HepG2 (cell line): ENCODE data around the gene MFSD6. TPM values are rescaled to one million over a fixed set of nuclear protein-coding genes. Genes with fewer than 3 reads are reported as not detected.
A peak's percentile ranks its signal among the peaks of the same experiment; 100 is the strongest.

Experiments used
- FOXA1 ChIP-seq, 2 experiments: fragments of 450-650 bp in 1 of 2; sonication (generic) in 1 of 2; formaldehyde crosslinking in 1 of 2; IDR thresholded peaks; 2 replicates each; pipeline versions ENCODE4 v1.4.0 to v1.6.1; 2016 to 2020; ENCODE audit warnings: missing genetic modification reagents in 1 of 2
- HNRNPH1 ChIP-seq: fragments of 200-400 bp; formaldehyde crosslinking; optimal IDR thresholded peaks from 2 replicates; pipeline ENCODE3; 2017; ENCODE audit warnings: mild to moderate bottlenecking, low read depth, low read length
- KAT2B ChIP-seq: fragments of 150-350 bp; IDR thresholded peaks from 2 replicates; pipeline ENCODE4 v1.6.1; 2014; ENCODE audit warnings: low read depth, low read length, borderline replicate concordance
- MBNL3 ChIP-seq: fragments of 250-450 bp; sonication (Bioruptor Pico); conservative IDR thresholded peaks from 2 replicates; pipeline ENCODE4 v1.8.0; 2022; ENCODE audit warnings: mild to moderate bottlenecking, inconsistent platforms
- SMC3 ChIP-seq: IDR thresholded peaks from 2 replicates; pipeline ENCODE4 v1.6.1; 2011; ENCODE audit warnings: low read length, improper control_type of control experiment
- STAG1 ChIP-seq: sonication (generic); formaldehyde crosslinking; IDR thresholded peaks from 2 replicates; pipeline ENCODE4 v1.4.0; 2020; ENCODE audit warnings: missing genetic modification reagents
- ZFP36L1 ChIP-seq: sonication (generic); formaldehyde crosslinking; IDR thresholded peaks from 2 replicates; pipeline ENCODE4 v1.8.0; 2022; ENCODE audit warnings: mild to moderate bottlenecking, missing genetic modification reagents, moderate library complexity
- ZNF251 ChIP-seq: sonication (generic); formaldehyde crosslinking; IDR thresholded peaks from 2 replicates; pipeline ENCODE4 v1.9.0; 2021; ENCODE audit warnings: mild to moderate bottlenecking, missing genetic modification reagents
- ZNF704 ChIP-seq: sonication (generic); formaldehyde crosslinking; IDR thresholded peaks from 2 replicates; pipeline ENCODE4 v1.8.1; 2023; ENCODE audit warnings: mild to moderate bottlenecking, inconsistent platforms, moderate library complexity, missing genetic modification reagents, borderline replicate concordance
- ZNF709 ChIP-seq: sonication (generic); formaldehyde crosslinking; IDR thresholded peaks from 2 replicates; pipeline ENCODE4 v1.5.0; 2020; ENCODE audit warnings: mild to moderate bottlenecking, missing genetic modification reagents
- polyA plus RNA-seq, 8 experiments: library from polyadenylated mRNA; depleted of rRNA in 3 of 8; stranded (reverse) in 7 of 8; unstranded in 1 of 8; fragments of >200 nt; fragmentation: Illumina TruSeq in 4 of 8; extraction: Trizol in 4 of 8; gene quantifications; 2 replicates each; pipeline versions ENCODE4 v1.2.1 to v1.2.3, GENCODE V29; 2011 to 2016; ENCODE audit warnings: low read depth in 4 of 8, missing spikeins in 1 of 8, mixed read lengths in 1 of 8; ENCODE audit not compliant: insufficient read depth in 1 of 8
- total RNA-seq, 5 experiments: library from RNA; depleted of rRNA; stranded (reverse); fragments of >200 nt; fragmentation: Illumina TruSeq; extraction: Trizol; gene quantifications; 2 replicates each; pipeline ENCODE4 v1.2.3, GENCODE V29; 2016; ENCODE audit warnings: low read depth in 1 of 5
- TF ChIP-seq, protein P1 (sequence below): sonication (generic); formaldehyde crosslinking; IDR thresholded peaks from 2 replicates; pipeline ENCODE4 v1.5.0; 2020; ENCODE audit warnings: mild to moderate bottlenecking, missing genetic modification reagents, moderate library complexity
- TF ChIP-seq, protein P2 (sequence below), 2 experiments: fragments of 450-650 bp in 1 of 2; sonication (generic) in 1 of 2; formaldehyde crosslinking; IDR thresholded peaks; 2 replicates each; pipeline versions ENCODE4 v1.5.0 to v1.8.0; 2020 to 2022; ENCODE audit warnings: mild to moderate bottlenecking in 1 of 2, missing genetic modification reagents in 1 of 2

The MFSD6 gene
- total and polyA plus RNA-seq, 2 of the 13 experiments (the other 11 are each of a cell fraction or from before 2014, with no cell fraction given) = 0.92 to 1.4 TPM

DNA sequence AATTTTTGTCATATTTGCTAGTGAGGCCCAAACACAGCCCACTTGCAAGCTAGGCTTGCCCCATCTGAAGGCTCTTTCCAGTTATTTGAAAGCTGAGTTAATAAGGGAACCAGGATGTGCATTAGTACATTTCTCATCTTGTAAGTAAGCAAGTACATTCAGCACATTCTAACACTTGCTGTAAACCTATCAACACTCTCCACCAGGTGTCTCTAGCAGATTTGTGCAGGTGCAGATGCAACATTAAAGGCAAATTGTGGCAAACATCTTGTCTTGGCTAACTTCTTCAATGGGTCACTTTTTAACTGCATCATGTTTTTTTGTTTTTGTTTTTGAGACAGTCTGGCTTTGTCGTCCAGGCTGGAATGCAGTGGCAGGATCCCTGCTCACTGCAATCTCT is 25.3 kb upstream of the MFSD6 start (continued):
- TF ChIP-seq, protein P1, sequence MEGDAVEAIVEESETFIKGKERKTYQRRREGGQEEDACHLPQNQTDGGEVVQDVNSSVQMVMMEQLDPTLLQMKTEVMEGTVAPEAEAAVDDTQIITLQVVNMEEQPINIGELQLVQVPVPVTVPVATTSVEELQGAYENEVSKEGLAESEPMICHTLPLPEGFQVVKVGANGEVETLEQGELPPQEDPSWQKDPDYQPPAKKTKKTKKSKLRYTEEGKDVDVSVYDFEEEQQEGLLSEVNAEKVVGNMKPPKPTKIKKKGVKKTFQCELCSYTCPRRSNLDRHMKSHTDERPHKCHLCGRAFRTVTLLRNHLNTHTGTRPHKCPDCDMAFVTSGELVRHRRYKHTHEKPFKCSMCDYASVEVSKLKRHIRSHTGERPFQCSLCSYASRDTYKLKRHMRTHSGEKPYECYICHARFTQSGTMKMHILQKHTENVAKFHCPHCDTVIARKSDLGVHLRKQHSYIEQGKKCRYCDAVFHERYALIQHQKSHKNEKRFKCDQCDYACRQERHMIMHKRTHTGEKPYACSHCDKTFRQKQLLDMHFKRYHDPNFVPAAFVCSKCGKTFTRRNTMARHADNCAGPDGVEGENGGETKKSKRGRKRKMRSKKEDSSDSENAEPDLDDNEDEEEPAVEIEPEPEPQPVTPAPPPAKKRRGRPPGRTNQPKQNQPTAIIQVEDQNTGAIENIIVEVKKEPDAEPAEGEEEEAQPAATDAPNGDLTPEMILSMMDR (CRISPR knock-in tag) = peak; percentile 77
- TF ChIP-seq, protein P2, sequence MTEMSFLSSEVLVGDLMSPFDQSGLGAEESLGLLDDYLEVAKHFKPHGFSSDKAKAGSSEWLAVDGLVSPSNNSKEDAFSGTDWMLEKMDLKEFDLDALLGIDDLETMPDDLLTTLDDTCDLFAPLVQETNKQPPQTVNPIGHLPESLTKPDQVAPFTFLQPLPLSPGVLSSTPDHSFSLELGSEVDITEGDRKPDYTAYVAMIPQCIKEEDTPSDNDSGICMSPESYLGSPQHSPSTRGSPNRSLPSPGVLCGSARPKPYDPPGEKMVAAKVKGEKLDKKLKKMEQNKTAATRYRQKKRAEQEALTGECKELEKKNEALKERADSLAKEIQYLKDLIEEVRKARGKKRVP (CRISPR knock-in tag; IDR thresholded peaks at IDR 0.05) = no peak
- TF ChIP-seq ZNF709 (CRISPR knock-in tag) (no peak), STAG1 (peak; percentile 84), FOXA1 (IDR thresholded peaks at IDR 0.05) (no peak), FOXA1 (CRISPR knock-in tag; IDR thresholded peaks at IDR 0.05) (peak; percentile 81), MBNL3 (CRISPR knock-in tag) (no peak), ZFP36L1 (CRISPR knock-in tag) (no peak), ZNF704 (CRISPR knock-in tag) (no peak), ZNF251 (no peak), HNRNPH1 (no peak), SMC3 (peak; percentile 71; the same call in 1 of the 2 replicates), KAT2B (no peak)
- TF ChIP-seq, all 625 proteins: peak for 8
